Measurements from ENCODE around the gene BBX. TPM values are rescaled to one million over a fixed set of nuclear protein-coding genes. Genes with fewer than 3 reads are reported as not detected.

Gene BBX
- total and polyA plus RNA-seq, 2 of the 4 experiments (the other 2 are of a cell fraction), result 13.6 to 107 TPM

GRCh38 chr3:107796791-107797190, 274.0 kb downstream of the BBX start:
- no peak overlapping the region for H2BK20ac ChIP-seq (ENCODE audit: low read depth, low read length)
- no peak overlapping the region for H3K27ac ChIP-seq (ENCODE audit: insufficient read depth, low read length)
- H3K9me3 ChIP-seq (ENCODE audit: control insufficient read depth, insufficient read depth, low read length), result no peaks in the 10 kb centered on the region
- DNase-seq (peak; percentile 69), ATAC-seq (ENCODE audit: low read depth) (peak; percentile 13; the same call in 1 of the 2 replicates)
- H2BK5ac ChIP-seq (ENCODE audit: low read depth, low read length, poor library complexity, severe bottlenecking), result no peak overlapping the region
- CTCF ChIA-PET, result no interaction called here
- H3K79me1 ChIP-seq (ENCODE audit: low read depth in 1 of 2, low read length in 2 of 2), result no peaks in the 10 kb centered on the region
- H2AFZ ChIP-seq (replicated peaks; ENCODE audit: low read length, poor library complexity), result no peak overlapping the region
- no peak overlapping the region for H3K4me3 ChIP-seq (ENCODE audit: insufficient read depth, low read depth, low read length)
- H3K23ac ChIP-seq (ENCODE audit: low read depth, low read length), result no peak overlapping the region
- no peak overlapping the region for H3K18ac ChIP-seq (ENCODE audit: low read depth, low read length)
- no peaks in the 10 kb centered on the region; the same call in 1 of the 2 replicates for H3K9me1 ChIP-seq (ENCODE audit: insufficient read depth, low read length)
- H3K4me2 ChIP-seq (ENCODE audit: low read depth, low read length), result no peak overlapping the region
- intact Hi-C loops (cut with micrococcal nuclease), result no loop called here
- H4K91ac ChIP-seq (ENCODE audit: insufficient read depth, low read depth, low read length), result no peak overlapping the region
- H4K5ac ChIP-seq (ENCODE audit: low read depth, low read length), result no peak overlapping the region
- no TSS peak for BruUV-seq (replicated peaks)
- no peak overlapping the region for H3K4ac ChIP-seq (ENCODE audit: low read depth, low read length)
- no peak overlapping the region for H3K9ac ChIP-seq (ENCODE audit: low read depth, low read length)
- no peaks in the 10 kb centered on the region for H4K20me1 ChIP-seq (ENCODE audit: insufficient read depth, low read length)
- H3K56ac ChIP-seq (ENCODE audit: extremely low read depth, insufficient read depth, low read length), result no peak overlapping the region
- no peak overlapping the region for H3K14ac ChIP-seq (replicated peaks; ENCODE audit: low read depth, low read length)
- no peak overlapping the region for H4K8ac ChIP-seq (ENCODE audit: low read depth in 2 of 2, low read length in 2 of 2)
- no peak overlapping the region for H2BK15ac ChIP-seq (ENCODE audit: low read depth, low read length)
- dilution Hi-C loops (cut with HindIII; ENCODE audit: low sequenced_read_pairs, unreplicated experiment), result no loop called here
- H3K27me3 ChIP-seq (ENCODE audit: control insufficient read depth, insufficient read depth, low read length), result no peaks in the 10 kb centered on the region
- no peak overlapping the region for H2AK9ac ChIP-seq (replicated peaks; ENCODE audit: low read depth, low read length, poor library complexity)
- H3K4me1 ChIP-seq (ENCODE audit: control insufficient read depth, insufficient read depth, low read length), result peaks cover 2% of the 10 kb centered on the region
- H2BK120ac ChIP-seq (ENCODE audit: low read depth, low read length), result no peak overlapping the region
- POLR2A ChIA-PET (ENCODE audit: unreplicated experiment), result interaction anchor here (0.7 kb wide), 1 partner anchor 20 kb away, joined by 6 read pairs; no protein-coding TSS in a partner anchor
- H2AK5ac ChIP-seq (ENCODE audit: low read depth, low read length), result no peak overlapping the region
- in situ Hi-C loops (cut with MboI; ENCODE audit: low sequenced_read_pairs), result no loop called here
- H3K36me3 ChIP-seq (ENCODE audit: control insufficient read depth, insufficient read depth, low read length), result peaks cover 18% of the 10 kb centered on the region
- TF ChIP-seq RAD21 (IDR thresholded peaks at IDR 0.05; ENCODE audit: low read length) (no peak), CEBPB (IDR thresholded peaks at IDR 0.05; ENCODE audit: low read depth, low read length) (peak; percentile 85)

Data from IMR-90 (cell line).